Peyer's patch (tissue), 4 donors: ENCODE data around the gene DLGAP1. TPM values are rescaled to one million over a fixed set of nuclear protein-coding genes. Genes with fewer than 3 reads are reported as not detected.

Source experiments
- DNase-seq, 3 donors: peaks; one replicate each; pipeline ENCODE4 v3.0.0-alpha.2; 2017 to 2019
- H3K27ac ChIP-seq, 4 donors: fragments of 200-600 bp; sonication (generic); one replicate each; pipeline ENCODE4 v1.5.1; 2016 to 2019
- H3K27me3 ChIP-seq, 2 donors: fragments of 200-600 bp; sonication (generic); one replicate each; pipeline ENCODE4 v1.5.1; 2019
- H3K36me3 ChIP-seq, 3 donors: fragments of 200-600 bp; sonication (generic); one replicate each; pipeline ENCODE4 v1.5.1; 2016 to 2019
- H3K4me1 ChIP-seq, 4 donors: fragments of 200-600 bp; sonication (generic); one replicate each; pipeline ENCODE4 v1.5.1; 2016 to 2019
- H3K4me3 ChIP-seq, 4 donors: fragments of 200-600 bp; sonication (generic); 1 replicate in 3 of 4; 2 replicates in 1 of 4; pipeline ENCODE4 v1.5.1; 2016 to 2019; ENCODE audit warnings: mild to moderate bottlenecking in 1 of 4
- H3K9me3 ChIP-seq, 4 donors: fragments of 200-600 bp; sonication (generic); one replicate each; pipeline ENCODE4 v1.5.1; 2016 to 2019; ENCODE audit warnings: mild to moderate bottlenecking in 1 of 4
- POLR2A ChIP-seq, 2 donors: fragments of 450-650 bp; IDR thresholded peaks; one replicate each; pipeline ENCODE4 v1.5.1; 2017; ENCODE audit warnings: antibody characterized with exemption in 2 of 2, mild to moderate bottlenecking in 2 of 2, moderate library complexity in 2 of 2
- small RNA-seq, 2 donors: library from RNA; depleted of rRNA; stranded (forward); fragments of <200 nt; gene quantifications; one replicate each; pipeline ENCODE3, GENCODE V24; 2016
- total RNA-seq, 4 donors: library from RNA; depleted of rRNA; stranded (reverse); fragments of >200 nt; gene quantifications; one replicate each; pipeline ENCODE4 v1.1.0, GENCODE V29; 2016
- TF ChIP-seq, protein P1 (sequence below), 6 experiments: fragments of 450-650 bp in 4 of 6; fragments of 200-600 bp in 2 of 6; sonication (generic) in 1 of 6; IDR thresholded peaks; one replicate each; pipeline ENCODE4 v1.5.1; 2017 to 2019; ENCODE audit warnings: antibody characterized with exemption in 6 of 6, mild to moderate bottlenecking in 3 of 6, moderate library complexity in 1 of 6

The DLGAP1 gene
- total RNA-seq, 4 donors from 2014 or later, result 0.53 to 4.1 (median 2.1) TPM

DNA sequence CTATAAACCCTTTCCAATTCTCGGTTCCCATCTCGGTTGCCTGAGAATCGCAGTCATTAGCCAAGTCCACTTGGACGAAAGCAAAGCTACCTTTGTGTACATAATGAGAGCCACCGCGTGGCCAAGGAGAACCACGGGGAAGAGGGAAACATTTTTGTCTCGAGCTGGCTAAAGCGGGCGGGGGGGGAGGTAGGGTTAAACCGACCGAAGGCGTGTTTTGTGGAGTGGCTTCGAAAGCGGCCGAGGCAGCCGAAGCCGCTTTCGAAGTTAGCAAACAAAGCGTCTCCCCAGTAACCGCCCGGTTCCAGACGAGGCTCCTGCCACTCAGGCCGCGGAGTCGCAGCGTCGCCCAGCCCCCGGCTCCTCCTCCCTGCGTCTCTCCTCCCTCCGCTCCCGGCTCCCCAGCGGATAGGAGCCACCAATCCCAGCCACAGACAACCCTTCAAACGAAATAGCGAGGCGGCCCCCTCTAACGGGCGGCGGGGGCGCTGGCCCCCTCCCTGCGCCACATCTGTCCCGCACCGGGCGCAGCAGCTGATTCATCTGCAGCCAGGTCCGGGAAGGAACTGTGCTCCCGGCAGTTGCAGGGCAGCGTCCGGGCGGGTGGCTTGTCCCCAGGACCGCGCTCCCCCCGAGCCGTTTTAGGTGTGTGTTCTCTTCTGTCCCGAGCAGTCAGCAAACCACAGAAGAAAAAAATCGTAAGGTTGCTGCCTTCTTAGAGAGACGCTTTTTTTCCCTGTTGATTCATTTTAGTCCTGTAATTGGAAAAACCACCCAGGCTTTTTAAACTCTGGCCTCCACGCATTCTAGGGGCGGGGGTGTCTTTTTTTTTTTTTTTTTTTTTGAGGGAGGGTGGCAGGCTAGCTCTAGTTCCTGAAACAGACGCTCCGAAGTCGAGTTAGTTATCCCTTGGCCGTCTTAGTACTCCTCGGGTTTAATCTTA lies 1006.9 kb downstream of the DLGAP1 start:
- no peaks in the 10 kb centered on the region for H3K27me3 ChIP-seq
- peak overlapping the region; percentile 97 to 98 (median 97) for H3K27ac ChIP-seq
- H3K9me3 ChIP-seq, result no peaks in the 10 kb centered on the region
- H3K4me3 ChIP-seq, result peak overlapping the region; percentile 65 to 76 (median 71)
- peaks cover 0 to 13% (median 2%) of the 10 kb centered on the region in 4 donors for H3K4me1 ChIP-seq
- H3K36me3 ChIP-seq, result no peaks in the 10 kb centered on the region
- TF ChIP-seq POLR2A (IDR thresholded peaks at IDR 0.05), result peak; percentile 82 to 90
- TF ChIP-seq, protein P1, sequence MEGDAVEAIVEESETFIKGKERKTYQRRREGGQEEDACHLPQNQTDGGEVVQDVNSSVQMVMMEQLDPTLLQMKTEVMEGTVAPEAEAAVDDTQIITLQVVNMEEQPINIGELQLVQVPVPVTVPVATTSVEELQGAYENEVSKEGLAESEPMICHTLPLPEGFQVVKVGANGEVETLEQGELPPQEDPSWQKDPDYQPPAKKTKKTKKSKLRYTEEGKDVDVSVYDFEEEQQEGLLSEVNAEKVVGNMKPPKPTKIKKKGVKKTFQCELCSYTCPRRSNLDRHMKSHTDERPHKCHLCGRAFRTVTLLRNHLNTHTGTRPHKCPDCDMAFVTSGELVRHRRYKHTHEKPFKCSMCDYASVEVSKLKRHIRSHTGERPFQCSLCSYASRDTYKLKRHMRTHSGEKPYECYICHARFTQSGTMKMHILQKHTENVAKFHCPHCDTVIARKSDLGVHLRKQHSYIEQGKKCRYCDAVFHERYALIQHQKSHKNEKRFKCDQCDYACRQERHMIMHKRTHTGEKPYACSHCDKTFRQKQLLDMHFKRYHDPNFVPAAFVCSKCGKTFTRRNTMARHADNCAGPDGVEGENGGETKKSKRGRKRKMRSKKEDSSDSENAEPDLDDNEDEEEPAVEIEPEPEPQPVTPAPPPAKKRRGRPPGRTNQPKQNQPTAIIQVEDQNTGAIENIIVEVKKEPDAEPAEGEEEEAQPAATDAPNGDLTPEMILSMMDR (IDR thresholded peaks at IDR 0.05), result peak in 1 of 6 experiments; percentile 8
- DNase-seq, result peak; percentile 85 to 96 (median 96)

DNA sequence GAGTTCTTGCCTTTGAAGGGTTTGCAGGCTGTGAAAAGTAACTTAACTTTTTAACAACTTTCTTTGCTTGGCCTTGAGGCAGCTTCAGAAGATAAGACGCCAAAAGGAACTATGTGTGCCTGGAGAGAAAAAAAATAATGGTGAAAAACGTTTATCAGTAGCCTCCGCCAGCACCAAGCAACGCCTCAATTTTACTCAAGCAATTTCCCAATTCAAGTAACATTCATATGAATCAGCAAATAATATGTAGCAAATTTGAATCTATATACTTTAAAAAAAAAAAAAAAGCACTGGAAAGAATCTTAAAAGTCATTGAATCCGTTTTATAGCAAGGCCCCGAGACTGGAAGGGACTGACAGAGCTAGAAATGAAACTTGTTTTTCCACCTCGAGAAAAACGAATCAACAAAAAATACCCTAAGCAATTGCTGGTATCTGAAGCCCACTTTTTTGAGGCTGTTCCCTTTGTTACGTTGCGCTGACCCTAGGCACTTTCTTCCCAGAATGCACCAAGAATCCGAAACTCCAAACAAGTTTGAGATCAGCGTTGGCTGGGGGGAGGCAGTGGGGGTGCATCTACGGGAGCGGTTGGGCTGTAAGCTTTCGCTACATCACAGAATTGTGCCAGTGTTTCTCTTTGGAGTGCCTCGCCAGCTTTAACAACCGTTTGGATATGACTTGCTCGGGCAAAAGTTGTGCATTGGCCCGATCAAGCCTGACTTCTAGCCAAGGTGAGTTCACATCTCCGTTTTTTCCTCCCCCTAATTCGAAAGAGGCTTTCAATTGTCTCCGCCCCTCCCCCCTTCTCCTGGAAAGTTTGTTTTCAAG lies 1007.8 kb downstream of the DLGAP1 start:
- peak in 1 of 3 donors; percentile 46 for DNase-seq
- Histone ChIP-seq H3K4me1 (peaks cover 0 to 13% (median 2%) of the 10 kb centered on the region in 4 donors), H3K9me3 (no peaks in the 10 kb centered on the region), H3K27ac (peak overlapping the region; percentile 97 to 98 (median 97)), H3K36me3 (no peaks in the 10 kb centered on the region), H3K4me3 (peak overlapping the region; percentile 65 to 76 (median 71)), H3K27me3 (no peaks in the 10 kb centered on the region)
- TF ChIP-seq, protein P1 (IDR thresholded peaks at IDR 0.05), result no peak
- no peak for TF ChIP-seq POLR2A (IDR thresholded peaks at IDR 0.05)

Small RNA genes within 50 kb of the gene (small RNA-seq; reads per million reads assigned to genes)
- gene AP005208.1, result 0 reads per million in 2 donors
- 0 reads per million in 2 donors for gene AP005403.1
- 0 reads per million in 2 donors for gene MIR6718
- gene RN7SL39P, result 0 reads per million in 2 donors
- gene RNU6-831P, result 0 reads per million in 2 donors
